Gastrocnemius medialis (tissue), 4 donors: Measurements from ENCODE around the gene CHIC2. TPM values are rescaled to one million over a fixed set of nuclear protein-coding genes. Genes with fewer than 3 reads are reported as not detected.

Source experiments
- ATAC-seq, 2 donors: fragments of 150-250 bp; one replicate each; pipeline ENCODE4 v1.9.1; 2016
- DNase-seq, 2 donors: peaks; one replicate each; pipeline ENCODE4 v3.0.0-alpha.2; 2019
- H3K27ac ChIP-seq, 4 donors: fragments of 200-600 bp; sonication (generic); 1 replicate in 1 of 4; 2 replicates in 3 of 4; pipeline ENCODE4 v1.5.1; 2016 to 2018; ENCODE audit warnings: mild to moderate bottlenecking in 2 of 4, moderate library complexity in 1 of 4
- H3K27me3 ChIP-seq, 3 donors: fragments of 200-600 bp; sonication (generic) in 2 of 3; 1 replicate in 1 of 3; 2 replicates in 2 of 3; pipeline versions ENCODE4 v1.5.1 to v1.6.0; 2016 to 2019; ENCODE audit warnings: mild to moderate bottlenecking in 1 of 3, moderate library complexity in 1 of 3
- H3K36me3 ChIP-seq, 2 donors: fragments of 200-600 bp; sonication (generic) in 1 of 2; one replicate each; pipeline ENCODE4 v1.5.1; 2017 to 2018
- H3K4me1 ChIP-seq, 2 donors: fragments of 200-600 bp; sonication (generic) in 1 of 2; one replicate each; pipeline ENCODE4 v1.5.1; 2016 to 2017; ENCODE audit warnings: mild to moderate bottlenecking in 2 of 2
- H3K4me3 ChIP-seq, 4 donors: fragments of 200-600 bp; sonication (generic) in 3 of 4; 1 replicate in 1 of 4; 2 replicates in 3 of 4; pipeline ENCODE4 v1.5.1; 2016 to 2019; ENCODE audit warnings: mild to moderate bottlenecking in 2 of 4
- H3K9me3 ChIP-seq, 3 donors: fragments of 200-600 bp; sonication (generic) in 2 of 3; 1 replicate in 1 of 3; 2 replicates in 2 of 3; pipeline ENCODE4 v1.5.1; 2016 to 2019
- POLR2A ChIP-seq, 2 donors: fragments of 450-650 bp; IDR thresholded peaks; one replicate each; pipeline ENCODE4 v1.6.1; 2017; ENCODE audit warnings: antibody characterized with exemption in 2 of 2, mild to moderate bottlenecking in 2 of 2, moderate library complexity in 2 of 2
- in situ Hi-C, 4 donors: fragments of 200-750 bp; cut with MboI; loops; one replicate each; pipeline versions ENCODE4 v1.15.0 to v1.8.0; 2017; ENCODE audit warnings: low sequenced_read_pairs in 4 of 4
- intact Hi-C: fragments of 100-400 bp; cut with DNase I; formaldehyde crosslinking; loops from one replicate; pipeline ENCODE4 v1.15.1; 2023; ENCODE audit warnings: low total_unique reads
- total RNA-seq, 4 donors: library from RNA; depleted of rRNA; stranded (reverse); fragments of >200 nt; gene quantifications; one replicate each; pipeline versions ENCODE4 v1.1.0 to v1.2.3, GENCODE V29; 2016
- TF ChIP-seq, protein P1 (sequence below), 5 experiments: fragments of 450-650 bp in 3 of 5; fragments of 200-600 bp in 2 of 5; sonication (generic) in 2 of 5; IDR thresholded peaks in 4 of 5; conservative IDR thresholded peaks in 1 of 5; 1 replicate in 4 of 5; 2 replicates in 1 of 5; pipeline ENCODE4 v1.5.1; 2016 to 2019; ENCODE audit warnings: antibody characterized with exemption in 5 of 5, mild to moderate bottlenecking in 3 of 5, moderate library complexity in 3 of 5

Gene CHIC2
- total RNA-seq, 4 donors from 2014 or later, result 11.9 to 18.6 (median 15.5) TPM

DNA sequence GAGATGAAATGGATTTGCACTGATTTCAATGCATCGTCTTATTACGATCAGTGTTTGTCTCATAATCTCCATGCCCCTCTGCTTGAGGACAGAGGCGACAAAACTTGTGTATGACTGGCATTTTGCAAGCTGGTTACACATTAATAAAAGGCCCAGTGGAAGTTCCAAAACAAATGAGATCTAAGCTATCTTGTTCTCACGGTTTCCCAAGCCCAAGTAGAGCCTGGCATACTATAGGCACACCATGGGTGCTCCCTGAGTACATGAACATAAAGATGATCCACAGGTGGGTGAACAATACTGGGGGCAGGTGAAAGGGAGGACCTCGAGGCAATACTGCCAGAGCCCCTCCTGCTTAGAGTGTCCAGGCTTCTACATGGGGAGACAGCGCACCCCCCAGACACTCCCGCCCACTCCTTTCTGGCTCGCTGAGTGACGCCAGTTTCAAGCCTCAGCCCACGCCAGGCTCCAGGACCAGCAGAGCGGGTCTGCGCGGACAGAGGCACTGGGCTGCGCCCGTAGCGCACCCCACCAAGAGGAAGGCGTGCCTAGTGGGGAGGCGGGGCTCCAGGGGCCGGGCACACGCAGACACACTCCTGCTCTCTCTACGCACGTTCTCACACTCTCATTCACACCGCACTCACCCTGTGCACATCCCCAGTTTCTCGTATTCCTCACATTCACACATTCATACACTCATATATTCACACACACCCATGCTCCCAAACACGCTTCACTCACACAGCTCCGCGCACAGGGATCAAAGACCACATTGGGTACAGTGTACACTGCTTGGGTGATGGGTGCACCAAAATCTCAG is 26.6 kb upstream of the CHIC2 start:
- peak overlapping the region; percentile 63 to 78 (median 67) for H3K27ac ChIP-seq
- no peak for TF ChIP-seq POLR2A (IDR thresholded peaks at IDR 0.05)
- TF ChIP-seq, protein P1, sequence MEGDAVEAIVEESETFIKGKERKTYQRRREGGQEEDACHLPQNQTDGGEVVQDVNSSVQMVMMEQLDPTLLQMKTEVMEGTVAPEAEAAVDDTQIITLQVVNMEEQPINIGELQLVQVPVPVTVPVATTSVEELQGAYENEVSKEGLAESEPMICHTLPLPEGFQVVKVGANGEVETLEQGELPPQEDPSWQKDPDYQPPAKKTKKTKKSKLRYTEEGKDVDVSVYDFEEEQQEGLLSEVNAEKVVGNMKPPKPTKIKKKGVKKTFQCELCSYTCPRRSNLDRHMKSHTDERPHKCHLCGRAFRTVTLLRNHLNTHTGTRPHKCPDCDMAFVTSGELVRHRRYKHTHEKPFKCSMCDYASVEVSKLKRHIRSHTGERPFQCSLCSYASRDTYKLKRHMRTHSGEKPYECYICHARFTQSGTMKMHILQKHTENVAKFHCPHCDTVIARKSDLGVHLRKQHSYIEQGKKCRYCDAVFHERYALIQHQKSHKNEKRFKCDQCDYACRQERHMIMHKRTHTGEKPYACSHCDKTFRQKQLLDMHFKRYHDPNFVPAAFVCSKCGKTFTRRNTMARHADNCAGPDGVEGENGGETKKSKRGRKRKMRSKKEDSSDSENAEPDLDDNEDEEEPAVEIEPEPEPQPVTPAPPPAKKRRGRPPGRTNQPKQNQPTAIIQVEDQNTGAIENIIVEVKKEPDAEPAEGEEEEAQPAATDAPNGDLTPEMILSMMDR (IDR thresholded peaks at IDR 0.05 in 4 of 5, conservative IDR thresholded peaks at IDR 0.05 in 1 of 5), result no peak
- in situ Hi-C loops (no loop called here), intact Hi-C loops (loop anchor here (10.0 kb wide), 1 partner anchor 124 kb away; no protein-coding TSS in a partner anchor)
- ATAC-seq (peak; percentile 47 to 70), DNase-seq (peak in 1 of 2 donors; percentile 32)
- H3K27me3 ChIP-seq, result peaks cover 11 to 32% (median 24%) of the 10 kb centered on the region in 3 donors
- peaks cover 0 to 11% of the 10 kb centered on the region in 2 donors for H3K4me1 ChIP-seq
- no peaks in the 10 kb centered on the region for H3K36me3 ChIP-seq
- H3K4me3 ChIP-seq, result peak overlapping the region; percentile 50 to 69 (median 62)
- H3K9me3 ChIP-seq, result no peaks in the 10 kb centered on the region

DNA sequence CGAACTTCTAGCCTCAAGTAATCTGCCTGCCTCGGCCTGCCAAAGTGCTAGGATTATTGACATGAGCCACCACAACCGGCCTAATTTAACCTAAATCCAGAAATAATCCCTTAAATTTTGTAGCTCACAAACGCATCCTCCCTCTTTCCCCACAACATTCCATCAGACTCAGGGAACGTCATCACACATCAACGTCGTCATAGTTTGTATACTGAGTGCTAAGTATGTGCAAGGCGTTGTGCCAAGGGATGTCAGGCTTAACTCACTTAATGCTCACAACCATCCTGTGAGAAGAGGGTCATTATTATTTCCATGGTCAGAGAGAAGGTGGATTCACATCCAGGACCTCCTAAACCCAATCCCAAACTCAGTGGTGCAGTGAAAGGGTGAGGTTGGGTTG is 26.0 kb upstream of the CHIC2 start:
- H3K4me1 ChIP-seq, result peaks cover 6 to 16% of the 10 kb centered on the region in 2 donors
- no peaks in the 10 kb centered on the region for H3K9me3 ChIP-seq
- no peaks in the 10 kb centered on the region for H3K36me3 ChIP-seq
- no peak for ATAC-seq
- DNase-seq, result no peak
- intact Hi-C loops (loop anchor here (10.0 kb wide), 1 partner anchor 124 kb away; no protein-coding TSS in a partner anchor), in situ Hi-C loops (no loop called here)
- H3K4me3 ChIP-seq, result no peak overlapping the region
- H3K27ac ChIP-seq, result no peak overlapping the region
- TF ChIP-seq POLR2A (IDR thresholded peaks at IDR 0.05), result no peak
- TF ChIP-seq, protein P1 (IDR thresholded peaks at IDR 0.05 in 4 of 5, conservative IDR thresholded peaks at IDR 0.05 in 1 of 5), result no peak
- H3K27me3 ChIP-seq, result peaks cover 7 to 25% (median 17%) of the 10 kb centered on the region in 3 donors

DNA sequence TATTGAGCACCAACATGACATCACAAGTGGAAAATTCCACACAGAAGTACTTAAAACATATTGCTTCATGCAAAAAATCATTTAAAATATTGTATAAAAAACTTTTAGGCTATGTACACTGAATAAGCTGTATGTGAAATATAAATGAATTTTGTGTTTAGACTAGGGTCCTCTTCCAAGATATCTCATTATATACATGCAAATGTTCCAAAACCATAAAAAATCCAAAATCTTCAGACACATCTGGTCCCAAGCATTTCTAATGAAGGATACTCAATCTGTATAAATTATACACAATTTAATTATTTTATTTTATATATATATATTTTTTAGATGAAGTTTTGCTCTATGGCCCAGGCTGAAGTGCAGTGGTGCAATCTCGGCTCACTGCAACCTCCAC is 25.5 kb upstream of the CHIC2 start:
- H3K27ac ChIP-seq, result no peak overlapping the region
- H3K4me3 ChIP-seq, result no peak overlapping the region
- TF ChIP-seq, protein P1 (IDR thresholded peaks at IDR 0.05 in 4 of 5, conservative IDR thresholded peaks at IDR 0.05 in 1 of 5), result no peak
- TF ChIP-seq POLR2A (IDR thresholded peaks at IDR 0.05), result no peak
- H3K9me3 ChIP-seq, result no peaks in the 10 kb centered on the region
- no peaks in the 10 kb centered on the region for H3K36me3 ChIP-seq
- intact Hi-C loops (loop anchor here (10.0 kb wide), 1 partner anchor 125 kb away; no protein-coding TSS in a partner anchor), in situ Hi-C loops (no loop called here)
- no peak for ATAC-seq
- DNase-seq, result no peak
- H3K4me1 ChIP-seq, result peaks cover 9 to 16% of the 10 kb centered on the region in 2 donors
- H3K27me3 ChIP-seq, result peaks cover 3 to 20% (median 17%) of the 10 kb centered on the region in 3 donors

DNA sequence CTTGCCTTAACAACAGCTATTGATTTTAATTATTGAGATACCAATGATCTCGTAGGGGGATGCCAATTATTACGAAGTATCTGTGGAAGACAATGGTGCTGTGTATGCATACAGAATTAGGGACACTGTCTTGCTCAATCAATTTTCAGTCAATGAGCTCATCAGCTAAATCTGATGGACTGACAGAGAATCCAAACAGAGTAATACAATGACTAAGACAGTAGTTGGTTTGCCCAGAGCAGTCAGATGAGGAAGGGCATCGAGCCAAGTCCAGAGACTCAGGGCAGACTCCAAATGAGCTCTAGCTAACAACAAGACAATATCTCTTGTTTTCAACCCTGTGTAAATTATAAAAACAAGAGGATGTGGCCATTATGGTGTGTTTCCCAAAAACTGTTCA is 20.9 kb upstream of the CHIC2 start:
- TF ChIP-seq, protein P1 (IDR thresholded peaks at IDR 0.05 in 4 of 5, conservative IDR thresholded peaks at IDR 0.05 in 1 of 5), result no peak
- no peak for TF ChIP-seq POLR2A (IDR thresholded peaks at IDR 0.05)
- ATAC-seq (peak; percentile 98 to 99), DNase-seq (peak; percentile 79 to 83)

More for the DNA sequence above, 20.9 kb upstream of the CHIC2 start:
- H3K9me3 ChIP-seq, result no peaks in the 10 kb centered on the region
- no peaks in the 10 kb centered on the region for H3K27me3 ChIP-seq
- peaks cover 6 to 10% of the 10 kb centered on the region in 2 donors for H3K4me1 ChIP-seq
- in situ Hi-C loops, result no loop called here
- intact Hi-C loops, result loop anchor here (2.0 kb wide), 1 partner anchor 20 kb away; the partner anchor contains the start of gene CHIC2
- H3K36me3 ChIP-seq, result no peaks in the 10 kb centered on the region
- peak overlapping the region; percentile 81 to 89 (median 82) for H3K27ac ChIP-seq
- H3K4me3 ChIP-seq, result no peak overlapping the region
